Measurements from ENCODE around the gene C5orf15.
A peak's percentile ranks its signal among the peaks of the same experiment; 100 is the strongest.
"Not testable (repeated sequence)": the region's sequence is repeated elsewhere in the genome, so short reads cannot be mapped to it uniquely, and the experiment has no call there.

Gene C5orf15

GRCh38 chr5:133994297-133994989 lies 26.0 kb upstream of the C5orf15 start:
- no peak for DNase-seq (ENCODE audit: low read depth)

DNA sequence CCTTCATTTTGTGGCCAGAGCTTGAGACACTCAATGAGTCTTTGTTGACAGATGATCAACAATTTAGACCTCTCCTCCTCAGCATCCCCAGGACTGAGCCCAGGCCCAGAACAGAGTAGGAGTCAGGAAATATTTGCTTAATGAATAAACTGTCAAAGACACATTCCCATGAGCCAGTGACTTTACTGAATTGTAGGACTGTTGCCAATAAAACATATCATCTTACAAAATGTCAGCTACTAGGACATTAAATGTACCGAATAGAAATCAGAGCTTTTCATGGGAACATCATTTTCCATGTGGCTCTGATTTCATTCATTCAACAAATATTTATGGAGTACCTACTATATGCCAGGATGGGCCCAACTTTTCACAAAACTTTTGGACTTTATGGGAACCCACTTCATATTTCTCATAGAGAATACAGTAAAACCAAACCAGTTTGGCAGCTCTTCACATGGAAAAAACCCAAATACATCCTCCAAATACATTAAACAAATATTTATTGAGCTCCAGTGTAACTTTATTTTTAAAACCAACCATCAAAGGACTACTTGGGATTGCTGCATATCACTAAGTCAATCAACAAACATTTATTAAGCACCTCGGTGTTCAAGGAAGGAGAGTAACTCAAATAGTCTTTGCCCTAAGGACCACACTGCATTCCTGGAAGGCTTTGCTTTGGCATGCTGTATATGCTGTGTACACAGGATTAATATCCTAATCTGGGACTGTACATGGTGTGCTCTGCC lies 24.9 kb upstream of the C5orf15 start:
- peak; percentile 49 for DNase-seq (ENCODE audit: low read depth)

GRCh38 chr5:133992429-133993155 lies 24.2 kb upstream of the C5orf15 start:
- DNase-seq (ENCODE audit: low read depth) = no peak

DNA sequence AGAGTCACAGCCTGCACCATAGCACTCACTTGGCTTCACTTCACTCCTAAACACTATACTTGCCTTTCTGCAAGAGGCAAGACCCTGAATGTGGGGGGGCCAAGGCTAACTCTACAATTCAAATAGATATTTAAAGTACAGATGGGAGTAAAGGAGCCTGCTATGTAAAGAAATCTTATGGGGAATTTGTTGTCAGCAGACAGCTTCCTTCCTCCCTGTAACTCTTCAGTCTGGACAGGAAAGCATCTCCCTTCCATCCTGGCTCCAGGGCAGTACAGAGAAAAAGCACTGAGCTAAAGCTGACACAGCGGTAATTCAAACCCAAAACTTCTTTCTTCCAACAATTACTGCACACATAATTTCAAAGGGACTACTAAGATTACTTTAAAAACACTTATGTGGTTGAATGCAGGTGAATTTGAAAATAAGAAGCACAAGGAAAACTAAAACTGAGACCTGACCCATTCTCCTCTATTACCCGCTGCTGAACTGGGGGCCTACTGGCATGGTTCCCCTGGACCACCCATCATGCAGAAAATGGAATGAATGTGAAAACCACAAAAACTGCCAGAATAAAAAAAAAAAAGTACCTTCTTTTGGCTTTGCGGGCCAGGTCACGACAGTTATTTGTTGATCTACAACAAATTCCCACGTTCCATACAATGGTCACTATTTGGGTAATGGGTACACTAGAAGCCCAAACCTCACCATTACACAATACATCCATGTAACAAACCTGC lies 22.9 kb upstream of the C5orf15 start:
- DNase-seq (ENCODE audit: low read depth) = no peak

DNA sequence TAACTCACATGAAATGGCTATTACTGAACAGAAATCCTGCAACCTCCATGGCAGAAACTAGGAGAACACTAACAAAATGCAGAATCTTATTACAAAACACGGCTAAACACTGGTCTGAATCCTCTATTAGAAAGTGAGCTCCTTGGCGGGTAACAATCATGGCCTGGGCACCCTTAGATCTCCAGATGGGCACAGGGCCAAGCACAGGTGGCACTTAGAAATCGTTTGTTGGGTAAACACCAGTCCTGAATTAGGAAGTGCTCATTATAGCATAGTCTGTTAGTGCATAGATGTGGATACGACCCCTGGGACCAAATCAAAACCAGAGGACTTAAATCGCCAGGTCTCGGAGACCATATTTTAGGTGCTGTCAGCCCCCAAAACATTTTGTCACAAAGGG lies 22.0 kb upstream of the C5orf15 start:
- no peak for DNase-seq (ENCODE audit: low read depth)

DNA sequence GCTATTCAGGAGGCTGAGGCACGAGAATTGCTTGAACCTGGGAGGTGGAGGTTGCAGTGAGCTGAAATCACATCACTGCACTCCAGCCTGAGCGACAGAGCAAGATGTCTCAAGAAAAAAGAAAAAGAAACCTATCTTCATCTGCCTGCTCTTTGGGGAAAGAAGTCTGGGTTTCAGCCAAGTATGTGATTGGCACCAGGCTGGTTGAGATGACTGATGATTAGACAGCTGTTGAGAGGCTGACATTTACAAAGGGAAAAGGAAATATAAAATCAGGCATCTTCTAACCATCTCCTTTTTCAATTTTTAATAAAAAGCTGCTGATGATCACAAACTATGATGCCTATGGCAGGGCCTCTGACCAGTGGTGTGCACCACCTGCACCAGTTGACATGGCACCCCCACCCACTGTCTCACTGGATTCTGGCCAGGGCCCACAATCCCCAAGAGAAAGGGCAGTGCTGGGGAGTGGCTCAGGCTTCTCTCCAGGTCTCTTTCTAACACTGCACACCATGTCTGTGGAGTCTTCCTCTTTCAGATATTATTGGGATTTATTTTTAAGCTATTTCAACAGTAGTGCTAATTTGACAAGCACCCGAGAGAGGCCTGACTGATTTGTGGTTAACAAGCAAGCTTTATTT lies 17.2 kb upstream of the C5orf15 start:
- no peak for DNase-seq (ENCODE audit: low read depth)

GRCh38 chr5:133983674-133984073 lies 15.2 kb upstream of the C5orf15 start:
- no peak for DNase-seq (ENCODE audit: low read depth)

DNA sequence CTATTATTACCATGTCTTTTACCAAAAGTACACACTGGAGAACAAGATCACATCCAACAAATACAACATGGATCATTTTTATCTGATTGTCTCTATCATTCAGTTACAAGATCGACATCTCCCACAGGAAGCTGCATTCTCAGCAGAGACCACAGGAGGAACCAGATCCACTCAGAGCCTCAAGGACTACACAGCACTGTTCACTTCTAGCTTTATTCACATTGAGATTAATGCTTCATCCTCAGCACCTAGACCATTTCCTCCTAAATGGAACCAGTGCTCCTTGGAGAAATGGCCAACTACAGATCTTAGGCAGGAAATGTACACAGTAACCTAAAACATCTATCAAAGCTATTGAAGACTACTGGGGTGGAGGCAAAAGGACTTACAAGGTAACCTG lies 13.3 kb upstream of the C5orf15 start:
- DNase-seq (ENCODE audit: low read depth) = no peak

DNA sequence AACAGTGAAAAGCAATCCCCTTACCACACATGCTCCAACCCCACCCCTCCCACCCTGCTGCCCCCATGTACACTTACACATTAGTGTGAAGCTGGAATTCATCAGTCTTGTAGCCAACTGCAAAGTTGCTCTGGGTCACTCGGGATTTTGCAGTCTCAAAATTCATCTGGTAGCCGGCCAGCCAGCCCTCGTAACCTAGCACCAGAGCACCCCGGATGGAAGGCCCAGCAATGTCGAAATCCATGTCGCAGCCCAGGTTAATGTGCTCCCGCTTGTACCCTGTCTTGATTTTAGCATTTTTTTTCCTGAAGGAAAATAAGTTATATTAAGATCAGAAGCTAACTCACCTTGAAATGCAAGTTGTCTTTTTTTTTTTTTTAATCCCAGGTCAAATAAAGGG lies 12.2 kb upstream of the C5orf15 start:
- no peak for DNase-seq (ENCODE audit: low read depth)

DNA sequence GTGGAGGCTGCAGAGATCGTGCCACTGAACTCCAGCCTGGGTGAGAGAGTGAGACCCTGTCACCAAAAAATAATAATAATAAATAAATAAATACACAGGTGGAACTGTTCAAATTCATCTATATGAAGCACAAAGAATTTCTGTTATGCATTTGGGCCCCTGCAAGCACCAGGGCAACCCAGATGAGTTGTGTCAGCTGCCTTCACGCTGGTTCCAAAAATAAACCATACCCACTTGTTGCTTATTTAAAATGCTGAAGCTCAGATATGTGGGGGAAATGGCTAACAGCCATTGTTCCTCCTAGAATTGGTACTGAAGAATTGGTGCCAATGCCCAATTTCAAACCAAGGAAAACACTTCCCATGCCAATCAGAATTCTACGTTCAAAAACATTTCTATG lies 10.5 kb upstream of the C5orf15 start:
- no peak for DNase-seq (ENCODE audit: low read depth)

DNA sequence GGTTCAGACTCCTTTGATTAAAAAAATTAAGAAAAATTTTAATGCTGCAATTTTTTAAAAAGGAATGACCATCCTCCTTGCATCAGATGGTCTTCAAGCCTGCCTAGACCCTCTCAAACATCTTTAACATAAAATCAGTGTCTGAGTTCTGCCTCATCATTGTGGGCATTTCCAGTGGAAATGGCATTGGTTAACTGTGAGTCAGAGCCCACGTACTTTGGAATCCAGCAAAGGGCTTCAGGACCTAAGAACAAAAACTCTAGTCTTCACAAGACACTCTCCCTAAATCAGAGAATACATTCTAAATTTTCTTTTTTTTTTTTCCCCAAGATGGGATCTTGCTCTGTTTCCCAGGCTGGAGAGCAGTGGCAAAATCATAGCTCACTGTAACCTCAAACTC lies 9.4 kb upstream of the C5orf15 start:
- DNase-seq (ENCODE audit: low read depth) = peak; percentile 35

DNA sequence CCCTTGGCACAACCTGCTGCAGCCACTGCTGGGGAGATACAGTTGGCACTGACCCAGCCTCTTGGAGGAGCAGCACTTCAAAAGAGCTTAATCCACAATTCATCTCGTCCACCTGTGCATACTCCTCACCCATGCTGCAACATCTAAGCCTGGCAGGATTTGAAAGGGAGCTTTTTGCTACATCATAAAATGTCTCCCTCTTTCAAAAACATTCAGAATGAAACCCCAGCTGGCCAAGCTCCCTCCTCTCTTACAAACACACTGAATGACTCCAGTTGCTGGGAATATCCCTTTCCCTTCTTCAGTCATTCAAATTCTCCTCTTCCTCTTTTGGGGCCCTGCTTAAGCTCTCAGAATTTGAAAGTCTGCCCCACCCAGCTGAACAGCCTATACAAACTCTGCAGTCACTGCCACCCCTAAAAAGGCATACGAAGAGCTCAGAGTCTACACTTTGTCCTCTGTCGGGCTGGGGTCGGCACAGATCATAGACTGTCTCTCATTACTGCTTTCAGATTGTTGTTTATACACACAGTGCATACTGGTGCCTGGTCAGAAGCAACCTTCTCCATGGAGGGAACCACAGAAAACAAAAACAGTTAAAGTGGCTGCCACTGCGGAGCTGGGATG lies 8.8 kb upstream of the C5orf15 start:
- DNase-seq (ENCODE audit: low read depth) = no peak

- DNase-seq (ENCODE audit: low read depth) = not testable (repeated sequence)
Observed at GRCh38 chr5:133975546-133975945, 7.1 kb upstream of the C5orf15 start.

- DNase-seq (ENCODE audit: low read depth) = no peak
Observed at GRCh38 chr5:133974142-133974541, 5.7 kb upstream of the C5orf15 start.

GRCh38 chr5:133970325-133970909 lies 2.0 kb upstream of the C5orf15 start:
- DNase-seq (ENCODE audit: low read depth) = no peak

DNA sequence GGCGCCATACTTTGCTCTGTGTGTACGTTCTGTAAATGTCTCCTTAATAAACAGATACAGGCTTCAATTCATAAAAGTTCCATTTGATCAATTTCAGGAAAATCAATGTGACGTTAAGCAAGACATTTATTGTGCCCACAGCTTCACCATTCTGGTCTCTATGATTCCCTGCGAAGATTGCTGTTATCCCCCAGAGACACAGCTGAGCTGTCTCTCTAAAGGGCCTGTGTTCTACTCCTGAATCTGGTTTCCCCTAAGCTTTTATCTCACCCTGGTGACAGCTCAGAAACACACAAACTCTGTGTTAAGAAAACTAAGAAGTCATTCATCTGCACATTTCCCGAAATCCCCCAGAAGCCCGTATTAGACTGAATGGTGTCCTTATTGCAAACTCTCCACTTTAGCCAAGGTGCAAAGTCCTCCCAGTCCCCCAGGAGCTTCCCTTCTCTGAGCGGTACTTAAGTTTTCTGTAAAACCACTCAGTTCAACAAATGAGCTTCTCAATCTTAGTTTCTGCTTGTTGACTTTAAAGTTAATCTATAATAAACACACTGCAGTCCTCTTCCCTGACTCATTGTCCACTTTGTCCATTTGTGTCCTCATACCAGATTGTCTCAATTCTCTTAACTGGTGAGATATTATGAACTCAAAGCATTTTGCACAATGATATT lies 1.4 kb upstream of the C5orf15 start:
- DNase-seq (ENCODE audit: low read depth) = no peak

GRCh38 chr5:133967698-133968203 lies 674 bp downstream of the C5orf15 start:
- no peak for DNase-seq (ENCODE audit: low read depth)

DNA sequence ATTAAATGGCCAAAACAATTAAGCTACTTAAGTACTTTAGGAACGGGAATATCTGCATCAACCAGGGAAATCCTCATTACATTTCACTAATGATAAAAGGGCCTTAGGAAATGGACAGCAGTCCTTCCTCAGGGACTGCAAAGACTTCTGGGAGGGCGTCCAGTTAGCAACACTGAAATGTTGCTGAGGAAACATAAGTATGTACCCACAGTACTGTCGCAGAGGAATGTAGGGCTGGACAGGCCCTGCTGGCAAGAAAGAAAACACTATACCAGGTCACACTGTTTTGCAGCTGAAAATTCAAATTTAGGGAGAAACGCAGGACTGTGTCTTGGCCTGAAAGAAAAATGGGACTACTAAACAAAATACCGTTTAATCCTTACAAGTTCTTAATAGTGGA lies 1.3 kb downstream of the C5orf15 start:
- DNase-seq (ENCODE audit: low read depth) = no peak

GRCh38 chr5:133966090-133966489 lies 2.3 kb downstream of the C5orf15 start:
- DNase-seq (ENCODE audit: low read depth) = no peak

GRCh38 chr5:133963493-133964128 lies 4.8 kb downstream of the C5orf15 start:
- no peak for DNase-seq (ENCODE audit: low read depth)

All from GM04503 (cell line).